ENCODE measurements around the gene EXD2.

Gene EXD2

GRCh38 chr14:69244946-69245345, 53.6 kb downstream of the EXD2 start:
- no peak overlapping the region for H3K4me3 ChIP-seq (replicated peaks; ENCODE audit: insufficient read depth, low read length)
- DNase-seq (ENCODE audit: low read depth in 1 of 2, low spot score in 1 of 2): no peak
- H3K27me3 ChIP-seq (ENCODE audit: insufficient read depth, poor library complexity, severe bottlenecking): no peaks in the 10 kb centered on the region
- TF ChIP-seq, protein P1, sequence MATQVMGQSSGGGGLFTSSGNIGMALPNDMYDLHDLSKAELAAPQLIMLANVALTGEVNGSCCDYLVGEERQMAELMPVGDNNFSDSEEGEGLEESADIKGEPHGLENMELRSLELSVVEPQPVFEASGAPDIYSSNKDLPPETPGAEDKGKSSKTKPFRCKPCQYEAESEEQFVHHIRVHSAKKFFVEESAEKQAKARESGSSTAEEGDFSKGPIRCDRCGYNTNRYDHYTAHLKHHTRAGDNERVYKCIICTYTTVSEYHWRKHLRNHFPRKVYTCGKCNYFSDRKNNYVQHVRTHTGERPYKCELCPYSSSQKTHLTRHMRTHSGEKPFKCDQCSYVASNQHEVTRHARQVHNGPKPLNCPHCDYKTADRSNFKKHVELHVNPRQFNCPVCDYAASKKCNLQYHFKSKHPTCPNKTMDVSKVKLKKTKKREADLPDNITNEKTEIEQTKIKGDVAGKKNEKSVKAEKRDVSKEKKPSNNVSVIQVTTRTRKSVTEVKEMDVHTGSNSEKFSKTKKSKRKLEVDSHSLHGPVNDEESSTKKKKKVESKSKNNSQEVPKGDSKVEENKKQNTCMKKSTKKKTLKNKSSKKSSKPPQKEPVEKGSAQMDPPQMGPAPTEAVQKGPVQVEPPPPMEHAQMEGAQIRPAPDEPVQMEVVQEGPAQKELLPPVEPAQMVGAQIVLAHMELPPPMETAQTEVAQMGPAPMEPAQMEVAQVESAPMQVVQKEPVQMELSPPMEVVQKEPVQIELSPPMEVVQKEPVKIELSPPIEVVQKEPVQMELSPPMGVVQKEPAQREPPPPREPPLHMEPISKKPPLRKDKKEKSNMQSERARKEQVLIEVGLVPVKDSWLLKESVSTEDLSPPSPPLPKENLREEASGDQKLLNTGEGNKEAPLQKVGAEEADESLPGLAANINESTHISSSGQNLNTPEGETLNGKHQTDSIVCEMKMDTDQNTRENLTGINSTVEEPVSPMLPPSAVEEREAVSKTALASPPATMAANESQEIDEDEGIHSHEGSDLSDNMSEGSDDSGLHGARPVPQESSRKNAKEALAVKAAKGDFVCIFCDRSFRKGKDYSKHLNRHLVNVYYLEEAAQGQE (IDR thresholded peaks at IDR 0.05; ENCODE audit: insufficient replicate concordance, low read depth): no peak
- TF ChIP-seq CTCF (IDR thresholded peaks at IDR 0.05; ENCODE audit: insufficient read depth, low read length): no peak
- no peak for TF ChIP-seq POLR2AphosphoS5 (IDR thresholded peaks at IDR 0.05; ENCODE audit: low read depth)
- H3K27ac ChIP-seq (replicated peaks): no peak overlapping the region

DNA sequence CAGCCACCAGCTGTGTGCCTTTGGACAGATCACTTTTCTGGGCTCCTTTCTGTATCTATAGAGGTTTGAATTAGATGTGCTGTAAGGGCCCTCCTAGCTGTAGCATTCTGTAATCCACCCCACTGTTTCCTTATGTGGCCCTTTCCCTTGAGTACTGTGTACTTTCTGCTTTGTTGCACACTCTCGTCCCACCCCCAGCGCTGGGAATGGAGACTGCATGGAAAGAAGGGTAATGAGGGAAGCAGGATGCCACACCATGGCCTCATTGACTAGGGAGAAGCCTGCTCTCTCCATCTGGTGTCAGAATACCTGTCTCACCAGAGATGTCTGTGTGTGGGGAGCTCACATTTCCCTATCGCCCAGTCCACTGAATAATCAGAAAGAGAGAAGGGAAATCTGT, 55.0 kb downstream of the EXD2 start:
- H3K27ac ChIP-seq (replicated peaks): no peak overlapping the region
- no peaks in the 10 kb centered on the region for H3K27me3 ChIP-seq (ENCODE audit: insufficient read depth, poor library complexity, severe bottlenecking)
- H3K4me3 ChIP-seq (replicated peaks; ENCODE audit: insufficient read depth, low read length): no peak overlapping the region
- DNase-seq (ENCODE audit: low read depth in 1 of 2, low spot score in 1 of 2): no peak
- TF ChIP-seq CTCF (IDR thresholded peaks at IDR 0.05; ENCODE audit: insufficient read depth, low read length): no peak
- TF ChIP-seq POLR2AphosphoS5 (IDR thresholded peaks at IDR 0.05; ENCODE audit: low read depth): no peak
- no peak for TF ChIP-seq GABPA (IDR thresholded peaks at IDR 0.05; ENCODE audit: low read depth)
- no peak for TF ChIP-seq SPI1 (IDR thresholded peaks at IDR 0.05; ENCODE audit: borderline replicate concordance, low read depth)
- TF ChIP-seq, protein P1 (IDR thresholded peaks at IDR 0.05; ENCODE audit: insufficient replicate concordance, low read depth): no peak

- TF ChIP-seq GABPA (IDR thresholded peaks at IDR 0.05; ENCODE audit: low read depth) (no peak), SPI1 (IDR thresholded peaks at IDR 0.05; ENCODE audit: borderline replicate concordance, low read depth) (no peak), POLR2AphosphoS5 (IDR thresholded peaks at IDR 0.05; ENCODE audit: low read depth) (no peak), CTCF (IDR thresholded peaks at IDR 0.05; ENCODE audit: insufficient read depth, low read length) (no peak)
- TF ChIP-seq, protein P1 (IDR thresholded peaks at IDR 0.05; ENCODE audit: insufficient replicate concordance, low read depth): no peak
- Histone ChIP-seq H3K27ac (replicated peaks) (no peak overlapping the region), H3K27me3 (ENCODE audit: insufficient read depth, poor library complexity, severe bottlenecking) (no peaks in the 10 kb centered on the region), H3K4me3 (replicated peaks; ENCODE audit: insufficient read depth, low read length) (no peak overlapping the region)
- no peak for DNase-seq (ENCODE audit: low read depth in 1 of 2, low spot score in 1 of 2)
Measured at GRCh38 chr14:69247676-69248440, 56.6 kb downstream of the EXD2 start.
